Neural cell (in vitro differentiated cells): ENCODE results near the gene PMEPA1.

Experiments
- EP300 ChIP-seq: fragments of 450-650 bp; conservative IDR thresholded peaks from 2 replicates; pipeline ENCODE4 v1.6.1; 2014; ENCODE audit warnings: antibody characterized with exemption, mild to moderate bottlenecking, moderate library complexity; ENCODE audit not compliant: poor library complexity, severe bottlenecking
- EZH2 ChIP-seq: fragments of 200-600, 300-800 bp; shearing (Covaris generic), sonication (generic); IDR thresholded peaks from 2 replicates; pipeline ENCODE4 v1.6.1; 2014; ENCODE audit warnings: antibody characterized with exemption, low read length, borderline replicate concordance, mild to moderate bottlenecking; ENCODE audit not compliant: insufficient read depth, poor library complexity, severe bottlenecking
- POLR2AphosphoS5 ChIP-seq: IDR thresholded peaks from 2 replicates; pipeline ENCODE4 v1.6.1; 2012
- TAF1 ChIP-seq: IDR thresholded peaks from 2 replicates; pipeline ENCODE4 v1.6.1; 2012; ENCODE audit warnings: low read depth
- TF ChIP-seq, protein P1 (sequence below): fragments of 450-650 bp; IDR thresholded peaks from 2 replicates; pipeline ENCODE4 v1.5.1; 2014; ENCODE audit warnings: antibody characterized with exemption, mild to moderate bottlenecking, moderate library complexity; ENCODE audit not compliant: poor library complexity, severe bottlenecking

- TF ChIP-seq POLR2AphosphoS5 (no peak), EZH2 (no peak), EP300 (no peak), TAF1 (no peak)
- TF ChIP-seq, protein P1, sequence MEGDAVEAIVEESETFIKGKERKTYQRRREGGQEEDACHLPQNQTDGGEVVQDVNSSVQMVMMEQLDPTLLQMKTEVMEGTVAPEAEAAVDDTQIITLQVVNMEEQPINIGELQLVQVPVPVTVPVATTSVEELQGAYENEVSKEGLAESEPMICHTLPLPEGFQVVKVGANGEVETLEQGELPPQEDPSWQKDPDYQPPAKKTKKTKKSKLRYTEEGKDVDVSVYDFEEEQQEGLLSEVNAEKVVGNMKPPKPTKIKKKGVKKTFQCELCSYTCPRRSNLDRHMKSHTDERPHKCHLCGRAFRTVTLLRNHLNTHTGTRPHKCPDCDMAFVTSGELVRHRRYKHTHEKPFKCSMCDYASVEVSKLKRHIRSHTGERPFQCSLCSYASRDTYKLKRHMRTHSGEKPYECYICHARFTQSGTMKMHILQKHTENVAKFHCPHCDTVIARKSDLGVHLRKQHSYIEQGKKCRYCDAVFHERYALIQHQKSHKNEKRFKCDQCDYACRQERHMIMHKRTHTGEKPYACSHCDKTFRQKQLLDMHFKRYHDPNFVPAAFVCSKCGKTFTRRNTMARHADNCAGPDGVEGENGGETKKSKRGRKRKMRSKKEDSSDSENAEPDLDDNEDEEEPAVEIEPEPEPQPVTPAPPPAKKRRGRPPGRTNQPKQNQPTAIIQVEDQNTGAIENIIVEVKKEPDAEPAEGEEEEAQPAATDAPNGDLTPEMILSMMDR, result no peak
Observed at GRCh38 chr20:57716202-57716601, 6.4 kb upstream of the PMEPA1 start.
